ENCODE data around the gene UNG.

UNG gene

GRCh38 chr12:109156036-109156435 is 58.6 kb downstream of the UNG start:
- no peak for DNase-seq (ENCODE audit: low read depth in 2 of 2)

GRCh38 chr12:109156586-109156985 is 59.2 kb downstream of the UNG start:
- DNase-seq (ENCODE audit: low read depth in 2 of 2), result no peak

- DNase-seq (ENCODE audit: low read depth in 2 of 2), result no peak
Measured at GRCh38 chr12:109157986-109158385, 60.6 kb downstream of the UNG start.

GRCh38 chr12:109160433-109160832 is 63.0 kb downstream of the UNG start:
- no peak for DNase-seq (ENCODE audit: low read depth in 2 of 2)

Data from activated CD8-positive, alpha-beta memory T cell treated with anti-CD3 and anti-CD28 coated beads for 4 hours (primary cell).